HL-60 (cell line): ENCODE data around the gene SMAP2.
A peak's percentile ranks its signal among the peaks of the same experiment; 100 is the strongest.

Source experiments
- DNase-seq, 2 experiments: peaks; one replicate each; pipeline ENCODE4 v3.0.0-alpha.2; 2010 to 2020; ENCODE audit warnings: low read depth in 1 of 2, low spot score in 1 of 2
- H3K27ac ChIP-seq: fragments of 250-450 bp; sonication (Bioruptor Pico); replicated peaks from 2 replicates; pipeline ENCODE4 v1.5.1; 2020; ENCODE audit warnings: mild to moderate bottlenecking, moderate library complexity
- H3K27me3 ChIP-seq: fragments of 250-450 bp; sonication (Bioruptor Pico); 2 replicates; pipeline ENCODE4 v1.5.1; 2021; ENCODE audit warnings: mild to moderate bottlenecking, moderate library complexity; ENCODE audit not compliant: insufficient read depth, poor library complexity, severe bottlenecking
- H3K4me3 ChIP-seq: replicated peaks from 2 replicates; pipeline ENCODE4 v1.5.1; 2011; ENCODE audit warnings: mild to moderate bottlenecking, control low read depth, low read length; ENCODE audit not compliant: insufficient read depth
- GABPA ChIP-seq: IDR thresholded peaks from 2 replicates; pipeline ENCODE4 v1.6.1; 2012; ENCODE audit warnings: low read depth
- POLR2AphosphoS5 ChIP-seq: IDR thresholded peaks from 2 replicates; pipeline ENCODE4 v1.6.1; 2012; ENCODE audit warnings: low read depth
- SPI1 ChIP-seq: IDR thresholded peaks from 2 replicates; pipeline ENCODE4 v1.6.1; 2012; ENCODE audit warnings: low read depth, mild to moderate bottlenecking, borderline replicate concordance
- TF ChIP-seq, protein P1 (sequence below): IDR thresholded peaks from one replicate; pipeline ENCODE4 v1.5.1; 2011; ENCODE audit warnings: low read length, control low read depth, inconsistent platforms; ENCODE audit not compliant: insufficient read depth
- TF ChIP-seq, protein P2 (sequence below): IDR thresholded peaks from 2 replicates; pipeline ENCODE4 v1.6.1; 2012; ENCODE audit warnings: low read depth; ENCODE audit not compliant: insufficient replicate concordance

The SMAP2 gene

DNA sequence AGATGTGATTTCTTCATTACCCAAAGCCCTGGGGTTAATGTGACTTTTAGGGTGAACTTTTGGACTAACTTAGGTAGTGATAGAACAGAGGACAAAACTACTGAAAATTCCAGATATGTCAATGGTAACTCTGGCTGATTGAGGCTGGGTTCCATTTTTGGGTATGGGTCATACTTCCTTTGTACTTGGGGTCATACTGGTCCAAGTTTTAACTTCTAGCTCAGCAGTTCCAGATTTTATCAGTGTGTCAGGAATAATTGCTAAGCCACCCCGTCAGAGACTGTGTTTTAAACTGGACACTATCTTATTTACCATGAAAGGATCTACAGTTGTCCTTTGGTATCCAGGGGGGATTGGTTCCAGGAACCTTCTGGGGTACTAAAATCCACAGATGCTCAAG is 4.0 kb downstream of the SMAP2 start:
- TF ChIP-seq, protein P1, sequence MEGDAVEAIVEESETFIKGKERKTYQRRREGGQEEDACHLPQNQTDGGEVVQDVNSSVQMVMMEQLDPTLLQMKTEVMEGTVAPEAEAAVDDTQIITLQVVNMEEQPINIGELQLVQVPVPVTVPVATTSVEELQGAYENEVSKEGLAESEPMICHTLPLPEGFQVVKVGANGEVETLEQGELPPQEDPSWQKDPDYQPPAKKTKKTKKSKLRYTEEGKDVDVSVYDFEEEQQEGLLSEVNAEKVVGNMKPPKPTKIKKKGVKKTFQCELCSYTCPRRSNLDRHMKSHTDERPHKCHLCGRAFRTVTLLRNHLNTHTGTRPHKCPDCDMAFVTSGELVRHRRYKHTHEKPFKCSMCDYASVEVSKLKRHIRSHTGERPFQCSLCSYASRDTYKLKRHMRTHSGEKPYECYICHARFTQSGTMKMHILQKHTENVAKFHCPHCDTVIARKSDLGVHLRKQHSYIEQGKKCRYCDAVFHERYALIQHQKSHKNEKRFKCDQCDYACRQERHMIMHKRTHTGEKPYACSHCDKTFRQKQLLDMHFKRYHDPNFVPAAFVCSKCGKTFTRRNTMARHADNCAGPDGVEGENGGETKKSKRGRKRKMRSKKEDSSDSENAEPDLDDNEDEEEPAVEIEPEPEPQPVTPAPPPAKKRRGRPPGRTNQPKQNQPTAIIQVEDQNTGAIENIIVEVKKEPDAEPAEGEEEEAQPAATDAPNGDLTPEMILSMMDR: no peak
- TF ChIP-seq, protein P2, sequence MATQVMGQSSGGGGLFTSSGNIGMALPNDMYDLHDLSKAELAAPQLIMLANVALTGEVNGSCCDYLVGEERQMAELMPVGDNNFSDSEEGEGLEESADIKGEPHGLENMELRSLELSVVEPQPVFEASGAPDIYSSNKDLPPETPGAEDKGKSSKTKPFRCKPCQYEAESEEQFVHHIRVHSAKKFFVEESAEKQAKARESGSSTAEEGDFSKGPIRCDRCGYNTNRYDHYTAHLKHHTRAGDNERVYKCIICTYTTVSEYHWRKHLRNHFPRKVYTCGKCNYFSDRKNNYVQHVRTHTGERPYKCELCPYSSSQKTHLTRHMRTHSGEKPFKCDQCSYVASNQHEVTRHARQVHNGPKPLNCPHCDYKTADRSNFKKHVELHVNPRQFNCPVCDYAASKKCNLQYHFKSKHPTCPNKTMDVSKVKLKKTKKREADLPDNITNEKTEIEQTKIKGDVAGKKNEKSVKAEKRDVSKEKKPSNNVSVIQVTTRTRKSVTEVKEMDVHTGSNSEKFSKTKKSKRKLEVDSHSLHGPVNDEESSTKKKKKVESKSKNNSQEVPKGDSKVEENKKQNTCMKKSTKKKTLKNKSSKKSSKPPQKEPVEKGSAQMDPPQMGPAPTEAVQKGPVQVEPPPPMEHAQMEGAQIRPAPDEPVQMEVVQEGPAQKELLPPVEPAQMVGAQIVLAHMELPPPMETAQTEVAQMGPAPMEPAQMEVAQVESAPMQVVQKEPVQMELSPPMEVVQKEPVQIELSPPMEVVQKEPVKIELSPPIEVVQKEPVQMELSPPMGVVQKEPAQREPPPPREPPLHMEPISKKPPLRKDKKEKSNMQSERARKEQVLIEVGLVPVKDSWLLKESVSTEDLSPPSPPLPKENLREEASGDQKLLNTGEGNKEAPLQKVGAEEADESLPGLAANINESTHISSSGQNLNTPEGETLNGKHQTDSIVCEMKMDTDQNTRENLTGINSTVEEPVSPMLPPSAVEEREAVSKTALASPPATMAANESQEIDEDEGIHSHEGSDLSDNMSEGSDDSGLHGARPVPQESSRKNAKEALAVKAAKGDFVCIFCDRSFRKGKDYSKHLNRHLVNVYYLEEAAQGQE: no peak
- TF ChIP-seq GABPA (no peak), POLR2AphosphoS5 (no peak), SPI1 (no peak)
- H3K4me3 ChIP-seq: no peak overlapping the region
- H3K27me3 ChIP-seq: no peaks in the 10 kb centered on the region
- H3K27ac ChIP-seq: no peak overlapping the region
- no peak for DNase-seq

DNA sequence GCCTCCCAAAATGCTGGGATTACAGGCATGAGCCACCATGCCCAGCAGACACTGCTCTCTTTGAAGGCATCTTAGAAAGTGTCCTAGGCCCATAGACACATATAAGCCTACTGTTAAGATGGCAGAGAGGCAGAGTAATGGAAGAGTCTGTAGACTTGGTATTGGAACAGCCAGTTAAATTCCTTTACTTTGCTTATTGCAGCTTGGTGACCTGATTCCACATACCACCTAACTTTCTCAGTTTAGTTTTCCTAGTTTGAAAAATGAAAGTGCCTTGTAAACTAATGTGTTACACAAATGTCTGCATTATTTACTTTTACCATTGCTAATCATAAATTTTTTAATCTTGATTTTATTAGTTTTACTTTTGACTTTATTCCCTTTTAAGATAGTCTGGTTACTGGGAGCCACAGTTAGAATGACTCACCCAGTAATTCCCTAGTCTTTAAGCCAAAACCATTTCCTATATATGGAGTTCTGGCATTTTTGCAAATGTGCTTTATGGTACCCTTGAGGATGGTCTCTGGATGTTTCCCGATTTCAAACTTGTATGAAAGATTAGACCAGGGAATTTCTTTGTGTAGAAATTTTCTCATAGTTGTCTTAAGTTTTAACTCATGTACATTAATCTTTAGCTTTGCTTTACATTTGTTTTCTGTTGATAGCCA is 6.4 kb downstream of the SMAP2 start:
- H3K4me3 ChIP-seq: no peak overlapping the region
- H3K27me3 ChIP-seq: no peaks in the 10 kb centered on the region
- TF ChIP-seq SPI1: no peak
- no peak for TF ChIP-seq POLR2AphosphoS5
- TF ChIP-seq GABPA: no peak
- TF ChIP-seq, protein P1: no peak
- TF ChIP-seq, protein P2: no peak
- no peak overlapping the region for H3K27ac ChIP-seq
- DNase-seq: no peak

DNA sequence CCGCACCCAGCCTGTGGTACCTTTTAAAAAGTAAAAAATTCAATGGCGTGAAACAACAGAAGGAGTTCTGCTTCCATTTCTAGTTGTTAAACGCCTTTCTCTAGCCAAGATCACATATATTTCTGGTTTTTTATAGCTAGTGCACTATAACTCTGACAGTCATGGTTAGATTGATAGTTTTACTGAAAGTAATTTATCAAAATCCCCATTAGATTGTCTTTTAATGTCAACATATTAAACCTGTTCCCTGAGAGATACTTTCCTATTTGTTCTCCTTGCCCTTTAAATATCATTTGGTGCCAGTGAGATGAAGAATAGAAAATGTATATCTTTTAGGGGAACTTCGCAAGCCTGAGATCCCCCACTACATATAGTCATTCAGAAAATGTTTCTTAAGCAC is 7.3 kb downstream of the SMAP2 start:
- DNase-seq: no peak
- TF ChIP-seq GABPA: no peak
- no peak for TF ChIP-seq POLR2AphosphoS5
- TF ChIP-seq, protein P1: no peak
- TF ChIP-seq, protein P2: no peak
- TF ChIP-seq SPI1: no peak
- Histone ChIP-seq H3K27me3 (no peaks in the 10 kb centered on the region), H3K27ac (peak overlapping the region; percentile 51), H3K4me3 (no peak overlapping the region)
